Activated CD4-positive, alpha-beta T cell treated with anti-CD3 and anti-CD28 coated beads, Interleukin-2, amount 50 U/mL, for 24 hours (primary cell): ENCODE data around the gene MS4A15.
"Not testable (repeated sequence)": the region's sequence is repeated elsewhere in the genome, so short reads cannot be mapped to it uniquely, and the experiment has no call there.

Source experiments
- DNase-seq, 2 donors: peaks; one replicate each; pipeline ENCODE4 v3.0.0-alpha.2; 2020; ENCODE audit warnings: low read depth in 1 of 2, low spot score in 1 of 2

MS4A15 gene, protein sequence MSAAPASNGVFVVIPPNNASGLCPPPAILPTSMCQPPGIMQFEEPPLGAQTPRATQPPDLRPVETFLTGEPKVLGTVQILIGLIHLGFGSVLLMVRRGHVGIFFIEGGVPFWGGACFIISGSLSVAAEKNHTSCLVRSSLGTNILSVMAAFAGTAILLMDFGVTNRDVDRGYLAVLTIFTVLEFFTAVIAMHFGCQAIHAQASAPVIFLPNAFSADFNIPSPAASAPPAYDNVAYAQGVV

DNA sequence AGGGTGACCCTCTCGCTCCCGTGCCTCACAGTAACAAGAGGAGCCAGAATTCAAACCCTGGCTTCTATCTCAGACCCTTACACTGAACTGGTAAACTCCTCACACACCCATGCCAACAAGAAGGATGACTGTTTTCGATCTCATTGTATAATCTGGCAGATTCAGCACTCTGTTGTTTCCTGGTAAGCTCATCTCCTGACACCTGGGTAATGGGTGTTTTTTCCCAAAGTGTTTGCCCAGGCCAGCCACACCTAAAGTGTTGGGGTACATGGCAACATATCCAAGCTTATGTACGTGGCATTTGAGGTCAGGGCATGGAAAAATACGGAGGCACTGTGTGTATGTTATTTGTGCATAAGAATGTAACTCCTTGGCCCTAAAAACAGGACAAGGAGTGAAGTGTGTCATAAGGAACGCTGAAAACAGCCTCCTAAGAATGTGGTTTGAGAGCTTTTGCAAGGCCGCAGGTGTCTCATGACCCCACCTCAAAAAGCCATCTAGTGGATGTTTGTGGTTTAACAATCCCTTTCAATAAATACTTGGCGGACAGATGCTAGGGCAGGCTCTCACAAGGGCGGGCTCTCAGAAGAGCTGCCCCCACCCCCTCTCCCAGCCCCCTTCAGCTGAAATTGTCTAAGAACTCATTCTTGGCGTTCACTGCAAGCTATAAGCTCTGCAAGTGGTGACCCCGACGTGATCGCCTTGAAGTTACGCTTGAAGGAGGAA is at the start of gene MS4A15:
MS4A15 (plus strand) TSS at position 561 of the 726 bp plus-strand sequence. CDS start 6,867 bp downstream, outside the sequence.
- no peak for DNase-seq

GRCh38 chr11:60706931-60707330 is 49.7 kb upstream of the MS4A15 start:
- DNase-seq, result no peak

- no peak for DNase-seq
These were observed 46.2 kb upstream of the MS4A15 start for GRCh38 chr11:60710482-60710881.

- no peak for DNase-seq
These were observed 45.4 kb upstream of the MS4A15 start for GRCh38 chr11:60711276-60711675.

DNA sequence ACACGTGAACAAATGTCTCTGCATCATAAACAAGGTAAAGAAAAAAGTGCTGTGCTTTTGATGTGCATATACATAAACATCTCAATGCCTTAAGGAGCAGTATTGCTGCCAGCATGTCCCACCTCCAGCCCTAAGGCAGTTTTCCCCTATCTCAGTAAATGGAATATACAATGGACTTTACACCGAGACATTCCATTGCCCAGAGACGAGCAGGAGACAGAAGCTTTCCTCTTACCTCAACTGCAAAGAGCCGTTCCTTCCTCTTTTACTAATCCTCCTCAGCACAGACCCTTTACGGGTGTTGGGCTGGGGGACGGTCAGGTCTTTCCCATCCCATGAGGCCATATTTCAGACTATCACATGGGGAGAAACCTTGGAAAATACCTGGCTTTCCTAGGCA is 43.2 kb upstream of the MS4A15 start:
- DNase-seq, result not testable (repeated sequence)

DNA sequence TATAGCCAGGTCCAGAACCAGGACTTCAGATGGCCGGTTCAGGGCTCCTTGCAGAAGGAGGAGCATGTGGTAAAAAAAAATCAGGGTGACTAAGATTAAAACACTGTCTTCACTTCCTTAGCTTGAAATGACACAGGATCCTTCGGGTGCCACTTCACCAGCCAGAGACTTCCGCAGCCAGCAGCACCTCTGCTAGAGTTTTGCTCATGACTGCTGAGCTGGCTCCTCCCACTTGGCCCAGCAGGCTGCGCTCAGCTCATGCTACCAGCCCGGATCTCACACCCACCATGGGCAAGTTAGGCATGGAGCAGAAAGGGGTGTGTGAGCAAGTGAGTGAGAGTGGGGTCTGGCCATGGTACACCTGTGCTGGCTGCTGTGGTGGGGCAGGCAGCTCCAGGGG is 38.7 kb upstream of the MS4A15 start:
- DNase-seq, result no peak

DNA sequence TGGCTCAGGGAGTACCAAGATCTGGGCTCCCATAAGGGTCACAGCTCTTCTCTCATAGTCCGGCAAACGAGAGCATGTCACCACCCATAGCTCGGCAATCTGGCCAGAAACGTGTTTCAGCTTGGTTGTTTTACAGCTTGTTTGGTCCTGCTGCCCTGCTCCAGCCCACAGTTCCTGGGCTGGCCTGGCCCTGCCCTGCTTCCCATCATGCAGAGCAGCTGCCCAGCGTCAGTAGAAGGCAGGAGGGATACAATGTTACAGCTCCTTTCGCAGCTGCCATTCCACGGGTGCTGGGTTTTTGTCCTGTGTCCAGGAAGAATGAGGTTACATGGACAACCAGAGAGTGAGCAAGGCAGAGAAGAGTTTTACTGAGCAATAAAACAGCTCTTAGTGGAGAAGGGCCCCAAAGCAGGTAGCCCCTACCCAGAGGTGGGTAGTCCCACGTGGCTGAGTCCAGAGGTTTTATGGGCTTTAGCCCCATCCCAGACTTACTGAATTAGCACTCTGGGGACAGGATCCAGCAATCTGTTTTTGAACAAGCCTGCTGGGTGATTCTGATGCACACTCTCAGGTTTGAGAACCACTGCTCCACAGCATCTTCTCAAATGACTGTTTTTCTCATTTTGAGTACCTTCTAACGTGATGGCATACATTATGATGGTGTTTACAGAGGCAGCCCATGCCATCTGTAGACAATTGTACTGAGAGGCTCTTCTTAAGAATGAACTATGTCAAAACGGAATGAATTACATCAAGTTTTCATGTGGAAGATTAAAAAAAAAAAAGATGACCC is 37.9 kb upstream of the MS4A15 start:
- DNase-seq, result no peak

DNA sequence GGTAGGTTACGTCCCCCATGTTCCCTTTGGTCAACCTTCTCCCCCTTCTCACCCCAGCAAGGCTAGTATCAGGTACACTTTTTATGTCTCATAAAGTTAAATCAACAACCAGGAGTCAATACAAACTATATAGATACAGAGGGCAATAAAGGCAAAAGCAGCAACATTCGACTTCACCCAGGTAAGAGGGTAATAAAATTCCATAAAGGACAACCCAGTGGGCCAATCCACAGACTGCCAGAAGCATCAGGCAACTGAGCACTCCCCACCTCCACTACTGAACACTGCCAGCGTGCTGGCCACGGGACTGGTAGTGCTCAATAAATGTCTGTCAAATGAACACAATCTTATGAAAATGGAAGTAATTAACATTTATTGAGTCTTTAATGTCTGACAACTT is 37.3 kb upstream of the MS4A15 start:
- no peak for DNase-seq

GRCh38 chr11:60720460-60720859 is 36.2 kb upstream of the MS4A15 start:
- no peak for DNase-seq

- no peak for DNase-seq
These were observed 32.2 kb upstream of the MS4A15 start, which contains the start of gene MS4A18 for GRCh38 chr11:60724420-60724819. Gene MS4A18 (plus strand): TSS chr11:60724720.

GRCh38 chr11:60725592-60725991 is 31.1 kb upstream of the MS4A15 start:
- DNase-seq, result no peak

- DNase-seq, result no peak
These were observed 25.1 kb upstream of the MS4A15 start for GRCh38 chr11:60731586-60731985.

GRCh38 chr11:60734279-60734678 is 22.4 kb upstream of the MS4A15 start:
- DNase-seq, result no peak

- DNase-seq, result no peak
These were observed 17.6 kb upstream of the MS4A15 start for GRCh38 chr11:60739114-60739513.

- no peak for DNase-seq
These were observed 16.1 kb upstream of the MS4A15 start for GRCh38 chr11:60740573-60740972.

DNA sequence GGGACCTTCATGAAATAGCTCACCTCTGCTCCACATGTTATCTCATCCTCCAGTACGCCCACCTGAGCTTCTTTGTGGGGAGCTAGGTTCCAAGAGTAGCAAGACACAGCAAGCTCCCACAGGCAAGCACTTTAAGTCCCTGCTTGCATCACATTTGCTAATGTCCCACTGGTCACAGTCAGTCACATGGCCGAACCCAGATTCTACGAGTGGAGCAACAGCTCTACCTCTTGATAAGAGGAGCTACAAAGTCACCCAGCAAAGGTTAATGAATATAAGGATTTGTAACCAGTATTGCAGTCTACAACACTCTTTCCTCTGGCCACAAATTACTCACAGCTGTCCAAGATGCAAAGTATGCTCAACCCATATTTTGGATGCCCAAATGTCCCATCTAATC is 15.2 kb upstream of the MS4A15 start:
- DNase-seq, result no peak

DNA sequence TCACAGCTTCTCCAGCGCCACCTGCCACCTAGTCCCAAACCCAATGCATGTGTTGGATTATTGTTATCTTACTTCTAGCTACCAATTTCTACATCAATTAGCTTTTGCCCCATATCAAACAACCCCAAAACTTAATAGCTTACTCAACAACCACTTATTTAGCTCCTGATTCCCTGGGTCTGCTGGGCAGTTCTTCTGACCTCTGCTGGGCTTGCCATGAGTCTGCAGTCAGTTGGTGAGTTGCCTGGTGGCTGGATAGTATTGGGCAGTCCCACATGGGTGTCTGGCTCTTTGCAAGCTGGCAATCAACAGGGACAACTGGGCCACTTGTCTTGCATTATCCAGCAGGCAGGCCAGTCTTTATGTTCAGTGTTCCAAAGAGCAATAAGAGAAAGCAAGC is 13.6 kb upstream of the MS4A15 start:
- DNase-seq, result no peak

- no peak for DNase-seq
These were observed 12.6 kb upstream of the MS4A15 start for GRCh38 chr11:60744114-60744513.

GRCh38 chr11:60747359-60747873 is 9.3 kb upstream of the MS4A15 start:
- no peak for DNase-seq

DNA sequence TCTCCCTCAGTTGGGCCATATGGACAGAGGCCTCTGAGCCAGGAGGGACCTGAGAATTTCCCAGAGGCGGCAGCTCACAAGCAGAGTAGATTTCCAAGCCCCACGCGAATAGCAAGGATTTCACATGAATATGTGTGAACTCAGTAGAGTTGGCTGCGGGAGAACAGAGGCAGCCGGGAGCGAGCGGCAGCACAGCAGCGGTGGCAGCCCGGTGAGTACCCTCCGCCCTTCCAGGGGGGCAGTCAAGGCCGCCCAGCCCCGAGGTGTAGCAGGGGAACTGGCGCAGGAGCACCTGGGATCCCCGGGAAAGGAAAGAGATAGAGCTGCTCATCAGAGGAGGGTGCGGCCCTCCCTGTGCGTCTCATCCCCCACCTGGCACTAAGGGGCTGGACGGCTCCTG is 8.4 kb upstream of the MS4A15 start:
- no peak for DNase-seq

- DNase-seq, result no peak
These were observed 7.8 kb upstream of the MS4A15 start for GRCh38 chr11:60748821-60749220.

GRCh38 chr11:60750911-60751310 is 5.8 kb upstream of the MS4A15 start:
- no peak for DNase-seq
